ENCODE data around the gene ARL2BP. TPM values are rescaled to one million over a fixed set of nuclear protein-coding genes. Genes with fewer than 3 reads are reported as not detected.
A peak's percentile ranks its signal among the peaks of the same experiment; 100 is the strongest.

ARL2BP gene
- total and polyA plus RNA-seq, 9 of the 15 experiments (the other 6 are each of a cell fraction or from before 2014, with no cell fraction given), result 16.7 to 41.8 (median 27.2) TPM

DNA sequence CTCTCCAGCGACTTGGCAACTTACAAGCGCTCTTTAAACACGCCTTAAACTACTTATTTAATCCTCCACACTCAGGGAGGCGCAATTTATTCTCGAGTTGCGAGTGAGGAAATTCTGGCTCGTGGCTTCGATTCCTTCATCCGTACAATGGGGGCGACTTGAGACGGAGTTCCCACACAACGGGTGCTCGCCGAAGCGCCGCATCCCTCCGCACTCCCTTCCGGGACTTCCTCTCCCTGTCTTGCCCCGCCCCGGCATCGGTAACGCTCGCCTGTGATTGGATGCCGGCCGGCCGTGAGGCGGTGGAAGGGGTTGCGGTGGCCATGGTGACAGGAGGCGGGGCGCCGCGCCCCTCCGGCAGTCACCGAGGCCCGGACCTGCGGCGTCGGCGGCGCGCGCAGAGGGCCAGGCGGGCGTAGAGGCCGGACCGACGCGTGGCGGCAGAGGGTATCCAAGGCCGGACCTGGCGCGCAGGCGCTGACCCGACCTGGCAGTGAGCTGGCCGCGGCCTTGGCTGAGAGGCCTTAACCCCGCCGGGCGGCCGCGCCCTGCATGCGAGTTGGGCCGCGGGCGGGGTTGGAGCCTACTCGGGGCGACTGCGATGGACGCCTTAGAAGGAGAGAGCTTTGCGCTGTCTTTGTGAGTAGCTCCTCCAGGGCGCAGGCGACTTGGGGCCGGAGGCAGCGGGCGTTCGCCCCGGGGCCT, at the start of gene ARL2BP (continued):
- TF ChIP-seq TFAM (CRISPR knock-in tag; conservative IDR thresholded peaks at IDR 0.05) (no peak), PTTG1 (tag; IDR thresholded peaks at IDR 0.05; ENCODE audit: low read depth) (no peak), HOMEZ (CRISPR knock-in tag; IDR thresholded peaks at IDR 0.05) (no peak), HMG20B (CRISPR knock-in tag; IDR thresholded peaks at IDR 0.05) (no peak), TEAD4 (IDR thresholded peaks at IDR 0.05; ENCODE audit: low read length) (peak; percentile 48; the same call in 1 of the 2 replicates), TEAD4 (CRISPR knock-in tag; IDR thresholded peaks at IDR 0.05; ENCODE audit: borderline replicate concordance) (no peak), ZNF253 (CRISPR knock-in tag; conservative IDR thresholded peaks at IDR 0.05) (no peak), ARID3B (CRISPR knock-in tag; IDR thresholded peaks at IDR 0.05; ENCODE audit: borderline replicate concordance) (no peak), RBM14 (IDR thresholded peaks at IDR 0.05; ENCODE audit: borderline replicate concordance, insufficient read depth, low read depth, low read length) (no peak), MTA1 (IDR thresholded peaks at IDR 0.05; ENCODE audit: borderline replicate concordance) (peak; percentile 72; the same call in 1 of the 2 replicates), DIDO1 (tag; IDR thresholded peaks at IDR 0.05; ENCODE audit: low read depth) (no peak), ESRRA (IDR thresholded peaks at IDR 0.05; ENCODE audit: borderline replicate concordance, low read depth) (peak; percentile 79; the same call in 1 of the 2 replicates), CHCHD3 (CRISPR knock-in tag; IDR thresholded peaks at IDR 0.05) (no peak), AFF1 (IDR thresholded peaks at IDR 0.05; ENCODE audit: low read depth in 1 of 2, partially characterized antibody in 2 of 2) (no peak), HES1 (IDR thresholded peaks at IDR 0.05; ENCODE audit: low read depth) (no peak), ZC3H11A (IDR thresholded peaks at IDR 0.05; ENCODE audit: low read depth, low read length) (no peak), TGIF2 (CRISPR knock-in tag; IDR thresholded peaks at IDR 0.05) (no peak)
- TF ChIP-seq, protein P1, sequence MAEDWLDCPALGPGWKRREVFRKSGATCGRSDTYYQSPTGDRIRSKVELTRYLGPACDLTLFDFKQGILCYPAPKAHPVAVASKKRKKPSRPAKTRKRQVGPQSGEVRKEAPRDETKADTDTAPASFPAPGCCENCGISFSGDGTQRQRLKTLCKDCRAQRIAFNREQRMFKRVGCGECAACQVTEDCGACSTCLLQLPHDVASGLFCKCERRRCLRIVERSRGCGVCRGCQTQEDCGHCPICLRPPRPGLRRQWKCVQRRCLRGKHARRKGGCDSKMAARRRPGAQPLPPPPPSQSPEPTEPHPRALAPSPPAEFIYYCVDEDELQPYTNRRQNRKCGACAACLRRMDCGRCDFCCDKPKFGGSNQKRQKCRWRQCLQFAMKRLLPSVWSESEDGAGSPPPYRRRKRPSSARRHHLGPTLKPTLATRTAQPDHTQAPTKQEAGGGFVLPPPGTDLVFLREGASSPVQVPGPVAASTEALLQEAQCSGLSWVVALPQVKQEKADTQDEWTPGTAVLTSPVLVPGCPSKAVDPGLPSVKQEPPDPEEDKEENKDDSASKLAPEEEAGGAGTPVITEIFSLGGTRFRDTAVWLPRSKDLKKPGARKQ (CRISPR knock-in tag; IDR thresholded peaks at IDR 0.05), result no peak

Data from K562 (cell line).